GM19467 (cell line): ENCODE data around the gene PAX5.

Experiments used
- ATAC-seq: cut with Tn5 transposase; IDR thresholded peaks from one replicate; pipeline ENCODE4 v1.9.1; 2021; ENCODE audit warnings: mild to moderate bottlenecking, moderate library complexity; ENCODE audit not compliant: unreplicated experiment

PAX5 gene

GRCh38 chr9:36935332-36935731 is 98.7 kb downstream of the PAX5 start:
- no peak for ATAC-seq

GRCh38 chr9:36934478-36935065 is 99.5 kb downstream of the PAX5 start:
- no peak for ATAC-seq

DNA sequence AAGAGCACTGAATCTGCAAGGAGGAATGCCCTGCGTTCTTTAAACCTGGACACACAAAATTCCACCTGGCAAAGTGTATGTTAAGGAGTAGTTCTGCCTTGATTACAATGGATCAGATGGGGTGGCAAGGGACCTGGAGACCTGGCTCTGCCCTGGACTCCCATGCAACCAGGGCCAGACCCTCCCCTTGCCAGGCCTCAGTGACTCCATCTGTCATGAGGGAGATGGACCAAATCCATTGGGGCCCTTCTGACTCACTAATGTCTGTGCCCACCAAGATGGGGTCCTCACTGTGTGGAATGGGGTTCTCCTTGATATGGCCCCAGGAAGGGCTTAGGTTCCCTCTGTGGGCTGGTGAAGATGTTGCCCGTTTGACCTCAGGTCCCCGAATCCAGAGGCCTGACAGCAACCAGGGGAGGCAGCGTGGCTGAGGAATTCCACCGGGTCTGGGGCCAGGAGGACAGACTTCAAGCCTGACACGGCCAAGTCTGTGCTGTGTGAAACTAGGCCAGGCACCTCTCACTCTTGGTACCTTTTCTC is 100.3 kb downstream of the PAX5 start:
- ATAC-seq, result no peak

DNA sequence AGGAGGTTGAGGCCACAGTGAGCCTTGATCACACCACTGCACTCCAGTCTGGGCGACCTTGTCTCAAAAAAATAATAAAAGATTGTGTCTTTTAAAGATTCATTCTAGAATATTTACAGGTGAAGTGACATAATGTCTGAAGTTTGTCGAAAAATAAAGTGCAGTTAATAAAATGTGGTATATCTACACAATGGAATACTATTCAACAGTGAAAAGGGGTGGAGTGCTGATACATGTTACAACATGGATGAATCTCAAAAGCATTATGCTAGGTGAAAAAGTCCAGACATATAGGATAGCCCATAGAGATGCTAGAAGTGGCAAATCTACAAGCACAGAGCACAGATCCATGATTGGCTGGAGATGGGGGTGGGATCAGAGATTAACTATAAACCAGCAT is 101.9 kb downstream of the PAX5 start:
- ATAC-seq, result no peak

DNA sequence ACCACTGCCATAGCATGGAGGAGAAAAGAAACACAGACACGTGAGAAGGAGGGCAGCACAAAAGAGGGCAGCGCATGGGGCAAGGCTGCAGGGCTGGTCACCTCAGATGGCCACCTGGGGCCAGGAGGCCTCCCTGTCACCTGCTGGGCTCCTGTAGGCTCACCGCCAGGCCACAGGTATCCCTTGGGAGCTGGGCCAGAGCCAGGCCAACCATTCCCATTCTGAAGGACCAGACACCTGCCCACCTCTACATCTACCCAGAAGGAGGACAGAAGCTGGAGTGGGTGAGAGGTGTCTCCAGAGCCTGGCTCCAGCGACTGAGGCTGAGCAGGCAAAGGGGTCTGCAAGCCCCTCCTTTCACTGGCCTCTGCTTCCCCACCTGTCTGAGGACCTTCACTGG is 103.1 kb downstream of the PAX5 start:
- no peak for ATAC-seq

- no peak for ATAC-seq
Observed at GRCh38 chr9:36929350-36929675, 104.8 kb downstream of the PAX5 start.

- no peak for ATAC-seq
Observed at GRCh38 chr9:36928670-36929349, 105.3 kb downstream of the PAX5 start.

DNA sequence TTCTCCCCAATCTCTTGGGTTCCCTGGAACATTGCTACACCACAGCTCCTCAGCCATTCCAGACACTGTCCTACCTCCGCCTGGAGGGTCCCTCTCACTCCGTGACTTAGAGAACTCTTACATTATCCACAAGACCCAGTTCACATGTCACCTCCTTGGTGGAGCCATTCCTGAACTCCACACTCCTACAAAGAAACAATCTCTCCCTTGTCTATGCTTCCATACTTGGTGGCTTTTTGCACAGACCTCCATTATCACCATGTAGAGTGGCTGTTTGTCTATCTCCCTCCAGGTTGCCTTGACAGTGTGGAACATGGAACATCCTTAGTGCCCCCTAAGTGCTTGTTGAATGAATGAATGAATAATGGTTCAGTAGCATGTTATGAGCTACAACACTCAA is 105.9 kb downstream of the PAX5 start:
- ATAC-seq, result no peak

- no peak for ATAC-seq
Observed at GRCh38 chr9:36924757-36925432, 109.2 kb downstream of the PAX5 start.

GRCh38 chr9:36924071-36924470 is 110.0 kb downstream of the PAX5 start:
- ATAC-seq, result no peak

DNA sequence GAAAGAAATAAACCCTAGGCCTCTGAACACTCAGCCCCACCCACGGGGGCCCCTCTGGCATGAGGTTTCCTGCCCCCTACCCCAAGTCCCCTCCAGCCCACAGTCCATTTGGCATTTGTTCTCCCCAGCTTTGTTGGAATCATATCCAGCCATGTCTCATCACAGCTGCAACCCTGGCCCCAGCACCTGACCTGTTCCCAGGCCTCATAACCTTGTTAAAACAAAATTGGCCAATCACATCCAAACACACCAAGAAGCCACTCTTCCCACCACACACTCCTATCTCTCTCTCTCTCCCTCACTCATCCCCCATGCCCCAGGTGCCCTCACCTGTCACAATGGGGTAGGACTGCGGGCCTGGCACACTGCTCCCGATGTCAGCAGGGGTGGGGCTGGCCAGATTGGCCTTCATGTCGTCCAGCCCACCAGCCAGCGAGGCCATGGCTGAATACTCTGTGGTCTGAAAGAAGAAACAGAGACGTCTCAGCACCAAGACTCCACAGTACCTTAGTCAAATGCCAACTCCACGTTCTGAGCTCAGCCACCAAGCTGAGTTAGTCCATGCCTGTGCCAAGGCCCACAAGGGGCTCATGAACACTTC is 110.9 kb downstream of the PAX5 start:
- no peak for ATAC-seq

DNA sequence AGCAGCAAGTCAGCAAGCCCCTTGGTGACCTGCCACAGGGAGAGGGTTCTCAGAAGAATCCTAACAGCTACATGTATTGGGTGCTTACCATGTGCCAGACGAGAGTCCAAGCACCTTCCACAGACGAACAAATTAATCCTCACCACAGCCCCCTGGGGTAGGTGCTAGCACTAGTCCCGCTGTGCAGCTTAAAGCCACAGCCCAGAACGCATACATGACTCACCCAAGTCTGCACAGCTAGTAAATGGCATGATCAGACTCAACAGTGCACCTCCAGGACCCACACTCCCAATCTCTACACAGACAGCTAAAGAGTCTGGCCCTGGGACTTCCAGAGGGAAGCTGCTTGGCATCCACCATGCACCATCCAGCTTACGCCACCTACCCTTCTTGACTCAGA is 111.5 kb downstream of the PAX5 start:
- no peak for ATAC-seq

- no peak for ATAC-seq
Observed at GRCh38 chr9:36914212-36914577, 119.9 kb downstream of the PAX5 start.

DNA sequence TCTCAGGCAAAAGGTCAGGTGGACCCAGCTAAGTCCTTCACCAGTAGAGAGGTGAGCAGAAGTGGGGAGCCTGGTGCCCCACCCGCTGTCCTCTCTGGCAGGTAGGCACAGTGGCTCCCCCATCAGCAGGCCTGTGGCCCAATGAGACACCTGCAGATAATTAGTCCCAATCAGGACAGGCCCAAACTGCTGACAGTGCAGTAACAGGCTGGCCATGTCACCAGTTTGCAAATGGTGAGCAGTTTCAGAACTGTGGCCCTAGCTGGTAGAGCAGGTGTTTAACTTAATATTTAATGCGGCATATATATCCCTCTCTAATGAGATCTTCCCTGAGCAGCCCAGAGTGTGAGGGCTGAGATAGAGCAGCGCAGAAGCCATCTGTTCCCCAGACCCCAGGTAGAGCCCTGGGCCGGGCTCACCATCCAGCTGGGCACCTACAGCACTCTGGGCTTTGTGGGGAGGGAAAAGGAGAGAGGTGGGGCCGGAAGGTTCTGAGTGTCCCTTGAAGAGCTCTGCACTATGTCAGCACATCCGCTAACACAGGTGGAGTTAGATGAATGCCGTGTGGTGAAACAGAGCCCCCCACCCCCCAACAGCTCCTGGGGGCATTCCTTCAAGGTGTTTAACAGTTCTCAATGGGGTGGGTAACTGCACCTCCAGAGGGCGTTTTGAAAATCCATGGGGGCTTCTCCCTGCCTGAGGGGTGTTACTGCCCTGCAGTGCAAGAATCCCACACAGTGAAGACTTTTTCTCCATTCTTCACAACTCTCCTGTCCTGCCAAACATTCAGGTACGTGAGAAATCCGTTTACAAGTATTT is 120.5 kb downstream of the PAX5 start:
- ATAC-seq, result no peak

GRCh38 chr9:36912620-36913019 is 121.4 kb downstream of the PAX5 start:
- no peak for ATAC-seq

- ATAC-seq, result no peak
Observed at GRCh38 chr9:36911601-36912412, 122.3 kb downstream of the PAX5 start.

DNA sequence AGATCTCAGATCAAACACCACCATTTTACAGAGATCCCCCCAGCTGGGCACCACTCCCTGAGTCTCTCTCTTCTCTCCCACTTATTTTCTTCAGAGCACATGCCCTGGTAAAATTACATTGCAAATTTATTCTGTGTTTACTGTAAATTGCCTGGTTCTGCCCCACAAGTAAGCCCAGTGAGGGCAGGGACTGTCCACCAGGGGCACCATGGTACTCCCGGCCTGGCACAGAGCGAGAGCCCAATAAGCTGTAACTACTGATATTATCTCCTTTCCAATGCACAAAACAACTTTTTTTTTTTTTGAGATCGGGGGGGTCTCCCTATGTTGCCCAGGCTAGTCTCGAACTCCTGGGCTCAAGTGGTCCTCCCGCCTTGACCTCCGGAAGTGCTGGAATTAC is 123.0 kb downstream of the PAX5 start:
- ATAC-seq, result no peak

DNA sequence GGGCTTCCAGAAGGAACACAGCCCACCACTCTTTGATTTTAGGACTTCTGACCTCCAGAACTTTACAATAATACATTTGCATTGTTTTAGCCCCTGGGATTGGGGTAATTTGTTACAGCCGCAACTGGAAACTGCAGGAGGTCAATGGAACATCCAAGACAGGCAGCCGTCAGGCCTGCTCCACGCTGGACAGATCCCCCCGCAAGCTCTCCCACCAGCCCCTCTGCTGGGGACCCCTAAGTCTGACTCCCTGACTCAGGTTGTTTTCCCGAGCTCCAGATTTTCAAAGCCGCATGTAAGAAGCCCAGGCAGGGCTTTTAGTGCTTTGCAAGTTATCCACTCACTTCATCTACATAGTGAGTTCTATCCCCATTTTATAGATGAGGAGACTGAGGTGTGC is 127.6 kb downstream of the PAX5 start:
- no peak for ATAC-seq

GRCh38 chr9:36905101-36906066 is 128.7 kb downstream of the PAX5 start:
- no peak for ATAC-seq
